Endodermal cell (in vitro differentiated cells): Measurements from ENCODE around the gene KCNT2. TPM values are rescaled to one million over a fixed set of nuclear protein-coding genes. Genes with fewer than 3 reads are reported as not detected.
A peak's percentile ranks its signal among the peaks of the same experiment; 100 is the strongest.

Experiments
- DNase-seq: peaks from one replicate; pipeline ENCODE4 v3.0.0-alpha.2; 2017
- H3K27ac ChIP-seq: 2 replicates; pipeline ENCODE4 v1.5.1; 2013; ENCODE audit warnings: mild to moderate bottlenecking, low read depth, low read length, moderate library complexity
- H3K27me3 ChIP-seq: 2 replicates; pipeline ENCODE4 v1.6.1; 2013; ENCODE audit warnings: mild to moderate bottlenecking, low read length, moderate library complexity; ENCODE audit not compliant: insufficient read depth, control insufficient read depth, poor library complexity, severe bottlenecking
- H3K36me3 ChIP-seq: 2 replicates; pipeline ENCODE4 v1.7.0; 2013; ENCODE audit warnings: mild to moderate bottlenecking, low read length, moderate library complexity; ENCODE audit not compliant: control insufficient read depth, insufficient read depth
- H3K4me1 ChIP-seq: one replicate; pipeline ENCODE4 v1.7.0; 2013; ENCODE audit warnings: low read length; ENCODE audit not compliant: control insufficient read depth, insufficient read depth
- H3K4me3 ChIP-seq: 2 replicates; pipeline ENCODE4 v1.5.1; 2013; ENCODE audit warnings: mild to moderate bottlenecking, low read length, moderate library complexity
- H3K9ac ChIP-seq: 2 replicates; pipeline ENCODE4 v1.6.1; 2013; ENCODE audit warnings: mild to moderate bottlenecking, low read length, moderate library complexity; ENCODE audit not compliant: poor library complexity, severe bottlenecking; ENCODE audit errors: extremely low read depth
- H3K9me3 ChIP-seq: 2 replicates; pipeline ENCODE4 v1.6.1; 2013; ENCODE audit warnings: mild to moderate bottlenecking, low read length, moderate library complexity; ENCODE audit not compliant: control insufficient read depth
- H3K27ac Mint-ChIP-seq: 2 replicates; pipeline ENCODE4 v1.8.0; 2020; ENCODE audit warnings: mixed read lengths
- H3K27me3 Mint-ChIP-seq: 2 replicates; pipeline ENCODE4 v1.8.0; 2021; ENCODE audit warnings: mild to moderate bottlenecking, mixed read lengths; ENCODE audit not compliant: insufficient read depth
- H3K36me3 Mint-ChIP-seq: 2 replicates; pipeline ENCODE4 v1.8.0; 2020; ENCODE audit warnings: low read depth, mixed read lengths
- H3K4me1 Mint-ChIP-seq: 2 replicates; pipeline ENCODE4 v1.8.0; 2020; ENCODE audit warnings: mixed read lengths
- H3K4me3 Mint-ChIP-seq: 2 replicates; pipeline ENCODE4 v1.8.0; 2020; ENCODE audit warnings: mild to moderate bottlenecking, moderate library complexity, mixed read lengths
- H3K9me3 Mint-ChIP-seq: 2 replicates; pipeline ENCODE4 v1.8.0; 2020; ENCODE audit warnings: mild to moderate bottlenecking, mixed read lengths
- CTCF ChIP-seq: fragments of 200-600 bp; sonication (generic); conservative IDR thresholded peaks from 2 replicates; pipeline ENCODE4 v1.5.0; 2021; ENCODE audit warnings: antibody characterized with exemption, mild to moderate bottlenecking
- WGBS, 2 experiments: methylation state at CpG; one replicate each; pipeline versions ENCODE4 v1.1.5 to v1.1.7; 2013; ENCODE audit warnings: missing lambda C conversion rate in 2 of 2, mixed read lengths in 1 of 2; ENCODE audit not compliant: insufficient coverage in 1 of 2, insufficient read length in 1 of 2; 5-methylcytosine and 5-hydroxymethylcytosine counted together
- total RNA-seq, 2 donors: library from RNA; stranded (reverse); fragmentation: NEBNext Ultra II Directional in 1 of 2; extraction: Animal tissue kit (Norgen Biotek cat#: 25700) in 1 of 2; gene quantifications; 2 replicates in 1 of 2; 3 replicates in 1 of 2; pipeline ENCODE4 v1.2.1, GENCODE V29; 2021

The KCNT2 gene
- total RNA-seq, 2 donors from 2014 or later, result 9.1 to 12.1 TPM

- Mint-ChIP-seq H3K4me1 (peaks cover 3% of the 10 kb centered on the region), H3K27ac (peak overlapping the region; percentile 48), H3K9me3 (no peaks in the 10 kb centered on the region), H3K27me3 (no peaks in the 10 kb centered on the region), H3K4me3 (no peak overlapping the region), H3K36me3 (no peaks in the 10 kb centered on the region)
- no peaks in the 10 kb centered on the region for H3K36me3 ChIP-seq
- WGBS, 2 experiments, result 85% methylated on average over 3 of the region's 3 CpGs; no CpG with 5 or more reads in 1 of the 2 experiments
- no peak for DNase-seq
- no peaks in the 10 kb centered on the region for H3K9me3 ChIP-seq
- H3K4me1 ChIP-seq, result no peaks in the 10 kb centered on the region
- no peak for TF ChIP-seq CTCF
- no peak overlapping the region for H3K4me3 ChIP-seq
- H3K9ac ChIP-seq, result no peak overlapping the region
- no peak overlapping the region for H3K27ac ChIP-seq
- no peaks in the 10 kb centered on the region for H3K27me3 ChIP-seq
These were observed 17.3 kb downstream of the KCNT2 start for GRCh38 chr1:196590959-196591358.

- Histone ChIP-seq H3K27ac (no peak overlapping the region), H3K36me3 (no peaks in the 10 kb centered on the region), H3K27me3 (no peaks in the 10 kb centered on the region), H3K9ac (no peak overlapping the region), H3K4me3 (no peak overlapping the region), H3K4me1 (no peaks in the 10 kb centered on the region), H3K9me3 (no peaks in the 10 kb centered on the region)
- Mint-ChIP-seq H3K27ac (peak overlapping the region; percentile 23), H3K9me3 (no peaks in the 10 kb centered on the region), H3K36me3 (no peaks in the 10 kb centered on the region), H3K4me1 (peaks cover 3% of the 10 kb centered on the region), H3K4me3 (no peak overlapping the region), H3K27me3 (no peaks in the 10 kb centered on the region)
- TF ChIP-seq CTCF, result no peak
- no peak for DNase-seq
- 92 to 96% methylated on average over 4 to 5 of the region's 5 CpGs for whole genome bisulfite sequencing, 2 experiments
These were observed 18.1 kb downstream of the KCNT2 start for GRCh38 chr1:196590012-196590708.

- no peaks in the 10 kb centered on the region for H3K4me1 ChIP-seq
- no peaks in the 10 kb centered on the region for H3K27me3 ChIP-seq
- Mint-ChIP-seq H3K9me3 (no peaks in the 10 kb centered on the region), H3K4me1 (peaks cover 3% of the 10 kb centered on the region), H3K4me3 (no peak overlapping the region), H3K27ac (no peak overlapping the region), H3K36me3 (no peaks in the 10 kb centered on the region), H3K27me3 (no peaks in the 10 kb centered on the region)
- H3K9ac ChIP-seq, result no peak overlapping the region
- no peak for DNase-seq
- H3K4me3 ChIP-seq, result no peak overlapping the region
- 93 to 100% methylated on average over 1 to 3 of the region's 3 CpGs for WGBS, 2 experiments
- no peak overlapping the region for H3K27ac ChIP-seq
- no peaks in the 10 kb centered on the region for H3K36me3 ChIP-seq
- no peak for TF ChIP-seq CTCF
- no peaks in the 10 kb centered on the region for H3K9me3 ChIP-seq
These were observed 23.5 kb downstream of the KCNT2 start for GRCh38 chr1:196584696-196585095.
